Neural progenitor cell (in vitro differentiated cells): ENCODE results near the gene BTG3. TPM values are rescaled to one million over a fixed set of nuclear protein-coding genes. Genes with fewer than 3 reads are reported as not detected.

Source experiments
- DNase-seq: peaks from one replicate; pipeline ENCODE4 v3.0.0-alpha.2; 2016; ENCODE audit warnings: low spot score
- H2AFZ ChIP-seq: fragments of 200-600 bp; sonication (generic); replicated peaks from 2 replicates; pipeline ENCODE4 v1.6.1; 2016; ENCODE audit warnings: antibody characterized with exemption
- H3F3A ChIP-seq: fragments of 200-600 bp; sonication (generic); 2 replicates; pipeline ENCODE4 v1.6.1; 2016; ENCODE audit warnings: antibody characterized with exemption, low read depth
- H3K27ac ChIP-seq: fragments of 200-600 bp; sonication (generic); 2 replicates; pipeline ENCODE4 v1.5.1; 2016; ENCODE audit warnings: mild to moderate bottlenecking
- H3K27me3 ChIP-seq: fragments of 200-600 bp; sonication (generic); 2 replicates; pipeline ENCODE4 v1.6.1; 2016; ENCODE audit warnings: mild to moderate bottlenecking, moderate library complexity
- H3K36me3 ChIP-seq: fragments of 200-600 bp; sonication (generic); 2 replicates; pipeline ENCODE4 v1.5.1; 2016
- H3K4me1 ChIP-seq: fragments of 200-600 bp; sonication (generic); 2 replicates; pipeline ENCODE4 v1.6.1; 2016; ENCODE audit warnings: mixed run types
- H3K4me2 ChIP-seq: fragments of 200-600 bp; sonication (generic); 2 replicates; pipeline ENCODE4 v1.6.1; 2016
- H3K4me3 ChIP-seq: fragments of 200-600 bp; sonication (generic); 2 replicates; pipeline ENCODE4 v1.5.1; 2016
- H3K79me2 ChIP-seq: fragments of 200-600 bp; sonication (generic); 2 replicates; pipeline ENCODE4 v1.6.1; 2016; ENCODE audit warnings: low read depth
- H3K9ac ChIP-seq: fragments of 200-600 bp; sonication (generic); 2 replicates; pipeline ENCODE4 v1.6.1; 2016
- H3K9me3 ChIP-seq: fragments of 200-600 bp; sonication (generic); 2 replicates; pipeline ENCODE4 v1.5.1; 2016; ENCODE audit warnings: low read depth
- H4K20me1 ChIP-seq: fragments of 200-600 bp; sonication (generic); 2 replicates; pipeline ENCODE4 v1.6.1; 2016; ENCODE audit warnings: low read depth
- H3K27ac Mint-ChIP-seq: 3 replicates; pipeline ENCODE4 v1.8.0; 2021; ENCODE audit warnings: mixed read lengths
- H3K27me3 Mint-ChIP-seq: 2 replicates; pipeline ENCODE4 v1.8.0; 2022; ENCODE audit warnings: low read depth, mild to moderate bottlenecking, inconsistent platforms, moderate library complexity, mixed read lengths; ENCODE audit not compliant: insufficient read depth
- H3K36me3 Mint-ChIP-seq: 3 replicates; pipeline ENCODE4 v1.8.0; 2021; ENCODE audit warnings: mixed read lengths
- H3K4me1 Mint-ChIP-seq: 3 replicates; pipeline ENCODE4 v1.8.0; 2021; ENCODE audit warnings: mixed read lengths
- H3K4me3 Mint-ChIP-seq: 3 replicates; pipeline ENCODE4 v1.8.0; 2021; ENCODE audit warnings: mild to moderate bottlenecking, moderate library complexity, mixed read lengths
- H3K9me3 Mint-ChIP-seq: 3 replicates; pipeline ENCODE4 v1.8.0; 2020; ENCODE audit warnings: mixed read lengths
- CTCF ChIP-seq: fragments of 200-600 bp; sonication (generic); IDR thresholded peaks from 2 replicates; pipeline ENCODE4 v1.5.1; 2017; ENCODE audit warnings: antibody characterized with exemption, mild to moderate bottlenecking
- EZH2 ChIP-seq: fragments of 200-600 bp; sonication (generic); IDR thresholded peaks from 2 replicates; pipeline ENCODE4 v1.6.1; 2017; ENCODE audit warnings: antibody characterized with exemption, mild to moderate bottlenecking, moderate library complexity
- EZH2phosphoT487 ChIP-seq: fragments of 200-600 bp; sonication (generic); IDR thresholded peaks from 2 replicates; pipeline ENCODE4 v1.6.1; 2017; ENCODE audit warnings: antibody characterized with exemption
- total RNA-seq: library from RNA; depleted of rRNA; stranded (reverse); fragments of >200 nt; gene quantifications from 2 replicates; pipeline ENCODE4 v1.2.3, GENCODE V29; 2015; ENCODE audit warnings: low replicate concordance

Gene BTG3
- total RNA-seq, 1 donor from 2014 or later, result 39.2 TPM

GRCh38 chr21:17554679-17555465 lies 57.8 kb downstream of the BTG3 start:
- Histone ChIP-seq H3K27ac (peak overlapping the region; percentile 48), H3K4me3 (no peak overlapping the region), H4K20me1 (peaks cover 32% of the 10 kb centered on the region), H3K4me2 (no peak overlapping the region), H3F3A (peaks cover 12% of the 10 kb centered on the region), H3K27me3 (no peaks in the 10 kb centered on the region), H2AFZ (no peak overlapping the region), H3K79me2 (peaks cover 89% of the 10 kb centered on the region), H3K9ac (no peak overlapping the region), H3K36me3 (peaks cover 15% of the 10 kb centered on the region), H3K9me3 (no peaks in the 10 kb centered on the region), H3K4me1 (no peaks in the 10 kb centered on the region)
- H3K4me3 Mint-ChIP-seq, result no peak overlapping the region
- no peak overlapping the region for H3K27ac Mint-ChIP-seq
- peak; percentile 52 for DNase-seq
- peaks cover 61% of the 10 kb centered on the region for H3K36me3 Mint-ChIP-seq
- no peak for TF ChIP-seq EZH2
- peak; percentile 64 for TF ChIP-seq CTCF
- TF ChIP-seq EZH2phosphoT487, result no peak
- peaks cover 9% of the 10 kb centered on the region for H3K4me1 Mint-ChIP-seq
- no peaks in the 10 kb centered on the region for H3K9me3 Mint-ChIP-seq
- no peaks in the 10 kb centered on the region for H3K27me3 Mint-ChIP-seq

GRCh38 chr21:17554120-17554519 lies 58.6 kb downstream of the BTG3 start:
- Histone ChIP-seq H3K9ac (no peak overlapping the region), H3K27ac (peak overlapping the region; percentile 48), H4K20me1 (peaks cover 39% of the 10 kb centered on the region), H3F3A (peaks cover 12% of the 10 kb centered on the region), H3K9me3 (no peaks in the 10 kb centered on the region), H3K4me1 (no peaks in the 10 kb centered on the region), H3K4me3 (no peak overlapping the region), H3K4me2 (no peak overlapping the region), H3K36me3 (peaks cover 20% of the 10 kb centered on the region), H3K27me3 (no peaks in the 10 kb centered on the region), H3K79me2 (peaks cover 94% of the 10 kb centered on the region), H2AFZ (no peak overlapping the region)
- peak overlapping the region; percentile 28 for H3K27ac Mint-ChIP-seq
- TF ChIP-seq CTCF (no peak), EZH2 (no peak), EZH2phosphoT487 (no peak)
- no peak for DNase-seq
- H3K4me1 Mint-ChIP-seq, result peaks cover 9% of the 10 kb centered on the region
- no peaks in the 10 kb centered on the region for H3K9me3 Mint-ChIP-seq
- no peak overlapping the region for H3K4me3 Mint-ChIP-seq
- H3K27me3 Mint-ChIP-seq, result no peaks in the 10 kb centered on the region
- H3K36me3 Mint-ChIP-seq, result peaks cover 66% of the 10 kb centered on the region

- no peak overlapping the region for H3K4me2 ChIP-seq
- peaks cover 12% of the 10 kb centered on the region for H3F3A ChIP-seq
- peaks cover 9% of the 10 kb centered on the region for H3K4me1 Mint-ChIP-seq
- no peaks in the 10 kb centered on the region for H3K27me3 ChIP-seq
- no peaks in the 10 kb centered on the region for H3K9me3 ChIP-seq
- H3K4me3 Mint-ChIP-seq, result no peak overlapping the region
- no peaks in the 10 kb centered on the region for H3K27me3 Mint-ChIP-seq
- peaks cover 42% of the 10 kb centered on the region for H4K20me1 ChIP-seq
- no peak overlapping the region for H3K27ac ChIP-seq
- no peaks in the 10 kb centered on the region for H3K9me3 Mint-ChIP-seq
- peaks cover 95% of the 10 kb centered on the region for H3K79me2 ChIP-seq
- TF ChIP-seq CTCF, result no peak
- no peaks in the 10 kb centered on the region for H3K4me1 ChIP-seq
- H3K36me3 Mint-ChIP-seq, result peaks cover 61% of the 10 kb centered on the region
- H3K9ac ChIP-seq, result no peak overlapping the region
- DNase-seq, result no peak
- H2AFZ ChIP-seq, result no peak overlapping the region
- no peak overlapping the region for H3K27ac Mint-ChIP-seq
- peaks cover 32% of the 10 kb centered on the region for H3K36me3 ChIP-seq
- H3K4me3 ChIP-seq, result no peak overlapping the region
These were observed 60.3 kb downstream of the BTG3 start for GRCh38 chr21:17552410-17552809.
